Mesothelial cell of epicardium (in vitro differentiated cells): ENCODE results near the gene STARD10. TPM values are rescaled to one million over a fixed set of nuclear protein-coding genes. Genes with fewer than 3 reads are reported as not detected.

Source experiments
- DNase-seq, 2 experiments: peaks; one replicate each; pipeline ENCODE4 v3.0.0; 2021; ENCODE audit warnings: low spot score in 2 of 2; ENCODE audit not compliant: unreplicated experiment in 2 of 2
- H3K27ac Mint-ChIP-seq: 2 replicates; pipeline ENCODE4 v1.8.0; 2021; ENCODE audit warnings: mixed read lengths
- H3K27me3 Mint-ChIP-seq: 2 replicates; pipeline ENCODE4 v1.8.0; 2021; ENCODE audit warnings: low read depth, mixed read lengths
- H3K36me3 Mint-ChIP-seq: 2 replicates; pipeline ENCODE4 v1.8.0; 2021; ENCODE audit warnings: mixed read lengths
- H3K4me1 Mint-ChIP-seq: 2 replicates; pipeline ENCODE4 v1.8.0; 2021; ENCODE audit warnings: mixed read lengths
- H3K4me3 Mint-ChIP-seq: 2 replicates; pipeline ENCODE4 v1.8.0; 2021; ENCODE audit warnings: mild to moderate bottlenecking, moderate library complexity, mixed read lengths
- H3K9me3 Mint-ChIP-seq: 2 replicates; pipeline ENCODE4 v1.8.0; 2021; ENCODE audit warnings: mixed read lengths
- total RNA-seq: library from RNA; stranded (reverse); gene quantifications from 3 replicates; pipeline ENCODE4 v1.2.1, GENCODE V29; 2021
- TF ChIP-seq, protein P1 (sequence below): fragments of 200-600 bp; sonication (generic); IDR thresholded peaks from one replicate; pipeline ENCODE4 v1.5.0; 2021; ENCODE audit warnings: antibody characterized with exemption; ENCODE audit not compliant: unreplicated experiment

STARD10 gene
- total RNA-seq, 1 donor from 2014 or later = 54.9 TPM

DNA sequence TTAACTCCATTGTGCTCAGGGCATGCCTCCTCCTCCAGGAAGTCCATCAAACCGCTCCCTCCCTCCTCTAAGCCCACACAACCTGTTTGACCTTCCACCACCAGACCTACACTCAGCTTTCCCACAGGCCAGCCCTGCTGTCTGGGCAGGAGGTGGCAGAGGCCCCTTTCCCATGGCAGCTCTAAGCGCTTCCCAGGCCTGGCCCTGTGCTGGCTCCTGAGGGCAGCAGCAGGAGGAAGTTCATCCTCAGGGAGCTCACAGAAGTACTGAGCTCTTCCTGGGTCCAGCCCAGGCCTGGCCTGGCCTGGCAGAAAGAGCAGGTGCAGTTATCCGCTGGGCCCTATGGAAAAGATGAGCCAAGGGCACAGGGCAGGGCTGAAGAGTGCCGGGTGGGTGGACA is 73.1 kb downstream of the STARD10 start:
- Mint-ChIP-seq H3K27ac (peak overlapping the region; percentile 98), H3K4me3 (peak overlapping the region; percentile 83), H3K4me1 (peaks cover 57% of the 10 kb centered on the region), H3K9me3 (no peaks in the 10 kb centered on the region), H3K36me3 (peaks cover 2% of the 10 kb centered on the region), H3K27me3 (no peaks in the 10 kb centered on the region)
- DNase-seq = no peak
- TF ChIP-seq, protein P1, sequence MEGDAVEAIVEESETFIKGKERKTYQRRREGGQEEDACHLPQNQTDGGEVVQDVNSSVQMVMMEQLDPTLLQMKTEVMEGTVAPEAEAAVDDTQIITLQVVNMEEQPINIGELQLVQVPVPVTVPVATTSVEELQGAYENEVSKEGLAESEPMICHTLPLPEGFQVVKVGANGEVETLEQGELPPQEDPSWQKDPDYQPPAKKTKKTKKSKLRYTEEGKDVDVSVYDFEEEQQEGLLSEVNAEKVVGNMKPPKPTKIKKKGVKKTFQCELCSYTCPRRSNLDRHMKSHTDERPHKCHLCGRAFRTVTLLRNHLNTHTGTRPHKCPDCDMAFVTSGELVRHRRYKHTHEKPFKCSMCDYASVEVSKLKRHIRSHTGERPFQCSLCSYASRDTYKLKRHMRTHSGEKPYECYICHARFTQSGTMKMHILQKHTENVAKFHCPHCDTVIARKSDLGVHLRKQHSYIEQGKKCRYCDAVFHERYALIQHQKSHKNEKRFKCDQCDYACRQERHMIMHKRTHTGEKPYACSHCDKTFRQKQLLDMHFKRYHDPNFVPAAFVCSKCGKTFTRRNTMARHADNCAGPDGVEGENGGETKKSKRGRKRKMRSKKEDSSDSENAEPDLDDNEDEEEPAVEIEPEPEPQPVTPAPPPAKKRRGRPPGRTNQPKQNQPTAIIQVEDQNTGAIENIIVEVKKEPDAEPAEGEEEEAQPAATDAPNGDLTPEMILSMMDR = no peak

DNA sequence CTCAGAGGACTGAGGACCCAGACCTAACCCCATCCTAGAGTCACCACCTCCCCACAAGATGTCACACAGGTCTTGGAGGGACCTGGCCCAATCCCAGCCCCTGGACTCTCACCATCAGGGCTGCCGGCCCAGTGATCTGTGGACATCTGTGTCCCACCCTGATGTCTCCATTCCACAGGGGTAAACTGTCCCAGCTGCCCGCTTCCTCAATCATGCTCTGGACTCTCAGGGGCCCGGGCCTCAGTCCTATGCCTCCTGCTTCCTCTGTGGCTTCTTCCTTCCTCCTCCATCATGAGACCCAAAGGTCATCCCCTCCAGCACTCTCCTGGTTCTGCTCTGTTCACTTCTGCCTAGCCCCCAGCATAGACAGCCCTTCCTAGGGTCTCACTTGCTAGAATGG is 73.8 kb downstream of the STARD10 start:
- peak overlapping the region; percentile 98 for H3K27ac Mint-ChIP-seq

DNA sequence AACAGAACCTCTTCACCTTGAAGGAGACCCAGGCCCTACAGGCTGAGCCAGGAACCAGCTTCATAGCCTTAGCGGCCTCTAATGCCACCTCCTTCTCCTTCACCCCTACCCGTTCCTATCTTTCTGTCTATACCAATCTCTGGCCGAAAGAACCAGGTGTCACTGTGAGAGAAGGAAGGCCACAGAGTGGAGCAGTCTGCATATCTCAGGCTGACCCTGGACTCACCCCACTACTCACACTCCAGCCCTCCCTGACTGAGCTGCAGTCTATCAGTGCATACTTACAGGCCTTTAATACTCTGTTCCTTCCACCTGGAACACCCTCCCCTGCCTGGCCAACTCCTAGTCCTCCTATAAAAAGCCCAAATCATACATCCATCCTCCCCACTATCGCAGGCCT is 74.3 kb downstream of the STARD10 start:
- no peaks in the 10 kb centered on the region for H3K27me3 Mint-ChIP-seq
- H3K9me3 Mint-ChIP-seq = no peaks in the 10 kb centered on the region
- H3K4me3 Mint-ChIP-seq = peak overlapping the region; percentile 83
- DNase-seq = no peak
- peak overlapping the region; percentile 98 for H3K27ac Mint-ChIP-seq
- peaks cover 49% of the 10 kb centered on the region for H3K4me1 Mint-ChIP-seq
- peaks cover 2% of the 10 kb centered on the region for H3K36me3 Mint-ChIP-seq
- TF ChIP-seq, protein P1 = no peak

More for the DNA sequence above, 73.8 kb downstream of the STARD10 start:
- no peaks in the 10 kb centered on the region for H3K27me3 Mint-ChIP-seq
- H3K4me3 Mint-ChIP-seq = peak overlapping the region; percentile 83
- TF ChIP-seq, protein P1 = no peak
- H3K9me3 Mint-ChIP-seq = no peaks in the 10 kb centered on the region
- no peak for DNase-seq
- peaks cover 2% of the 10 kb centered on the region for H3K36me3 Mint-ChIP-seq
- peaks cover 49% of the 10 kb centered on the region for H3K4me1 Mint-ChIP-seq

DNA sequence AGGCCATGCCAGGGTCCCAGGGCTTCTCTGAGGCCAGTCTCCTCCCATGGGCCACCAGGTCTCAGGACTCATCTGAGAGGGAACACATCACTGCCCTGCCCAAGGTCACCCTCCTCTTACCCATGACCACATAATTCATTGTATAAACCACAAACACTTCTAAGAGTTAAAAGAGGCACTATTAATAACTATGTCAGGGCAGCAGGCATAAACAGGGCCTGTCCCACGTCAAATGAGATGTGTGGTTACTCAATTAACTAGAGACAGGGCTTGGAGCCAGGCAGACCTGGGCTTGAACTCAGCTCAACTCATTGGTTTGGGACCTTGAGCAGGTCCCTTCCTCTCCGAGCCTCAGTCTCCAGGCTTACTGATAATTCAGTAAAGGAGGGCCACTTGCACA is 74.7 kb downstream of the STARD10 start:
- Mint-ChIP-seq H3K9me3 (no peaks in the 10 kb centered on the region), H3K27ac (peak overlapping the region; percentile 98), H3K36me3 (peaks cover 2% of the 10 kb centered on the region), H3K4me1 (peaks cover 49% of the 10 kb centered on the region), H3K27me3 (no peaks in the 10 kb centered on the region), H3K4me3 (peak overlapping the region; percentile 83)
- no peak for DNase-seq
- TF ChIP-seq, protein P1 = no peak

DNA sequence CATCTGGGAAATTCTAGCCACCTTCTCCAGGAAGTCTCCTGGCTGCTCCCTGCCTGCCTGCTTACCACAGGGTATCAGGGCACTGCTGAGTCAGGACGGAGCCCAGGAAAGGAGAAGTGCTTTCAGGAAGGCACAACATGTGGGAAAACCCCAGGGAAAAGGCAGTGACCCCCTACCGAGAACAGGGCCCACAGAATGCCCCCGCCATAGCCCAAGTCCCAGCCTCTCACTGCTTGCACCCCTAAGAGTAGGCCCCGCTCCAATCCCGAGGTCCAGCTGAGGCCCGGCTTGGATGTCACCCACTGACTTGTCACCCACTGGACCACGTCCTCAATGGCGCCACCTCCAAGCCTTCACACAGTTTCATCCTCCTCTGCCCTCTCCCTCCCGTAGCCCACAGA is 75.7 kb downstream of the STARD10 start:
- H3K4me3 Mint-ChIP-seq = no peak overlapping the region
- peaks cover 49% of the 10 kb centered on the region for H3K4me1 Mint-ChIP-seq
- no peaks in the 10 kb centered on the region for H3K27me3 Mint-ChIP-seq
- TF ChIP-seq, protein P1 = no peak
- no peak for DNase-seq
- no peak overlapping the region for H3K27ac Mint-ChIP-seq
- H3K9me3 Mint-ChIP-seq = no peaks in the 10 kb centered on the region
- peaks cover 2% of the 10 kb centered on the region for H3K36me3 Mint-ChIP-seq
